PC-9 (cell line): ENCODE measurements around the gene BRF1. TPM values are rescaled to one million over a fixed set of nuclear protein-coding genes. Genes with fewer than 3 reads are reported as not detected.

Source experiments
- BruUV-seq: library from RNA; stranded (reverse); fragments of 400-500 nt; replicated peaks from 2 replicates; lab custom pipeline; 2021; lab: Mats Ljungman, UMichigan
- CTCF ChIA-PET: fragments of 300-600 bp; sonication (Branson Sonifier 250); formaldehyde crosslinking; loops from one replicate; lab custom pipeline; 2022; ENCODE audit warnings: antibody characterized with exemption; lab: Charles Lee
- POLR2A ChIA-PET: fragments of 300-600 bp; sonication (Branson Sonifier 250); formaldehyde crosslinking; loops from one replicate; lab custom pipeline; 2022; ENCODE audit warnings: antibody characterized with exemption; ENCODE audit not compliant: unreplicated experiment; lab: Charles Lee
- DNase-seq, 2 experiments: peaks; one replicate each; pipeline versions ENCODE4 v3.0.0 to v3.0.0-alpha.2; 2015 to 2022; ENCODE audit warnings: mixed read lengths in 1 of 2
- H2AFZ ChIP-seq: fragments of 200-600 bp; sonication (generic); 2 replicates; pipeline ENCODE4 v1.8.1; 2017; ENCODE audit warnings: antibody characterized with exemption
- H3F3A ChIP-seq: fragments of 200-600 bp; sonication (generic); 2 replicates; pipeline ENCODE4 v1.8.1; 2017; ENCODE audit warnings: antibody characterized with exemption, mild to moderate bottlenecking, low read depth; ENCODE audit not compliant: insufficient read depth
- H3K27ac ChIP-seq: fragments of 200-600 bp; sonication (generic); 2 replicates; pipeline ENCODE4 v1.6.1; 2016; ENCODE audit warnings: mixed run types
- H3K27me3 ChIP-seq: fragments of 200-600 bp; sonication (generic); 2 replicates; pipeline ENCODE4 v1.6.1; 2016; ENCODE audit warnings: low read depth, mixed run types; ENCODE audit not compliant: insufficient read depth
- H3K36me3 ChIP-seq: fragments of 200-600 bp; sonication (generic); 2 replicates; pipeline ENCODE4 v1.6.1; 2016; ENCODE audit warnings: low read depth, mixed run types
- H3K4me1 ChIP-seq: fragments of 200-600 bp; sonication (generic); replicated peaks from 2 replicates; pipeline ENCODE4 v1.6.1; 2016; ENCODE audit warnings: mixed run types; ENCODE audit not compliant: insufficient read depth
- H3K4me2 ChIP-seq: fragments of 200-600 bp; sonication (generic); 2 replicates; pipeline ENCODE4 v1.6.1; 2017; ENCODE audit warnings: mixed run types
- H3K4me3 ChIP-seq: fragments of 200-600 bp; sonication (generic); 2 replicates; pipeline ENCODE4 v1.6.1; 2016; ENCODE audit warnings: mixed run types
- H3K79me2 ChIP-seq: fragments of 200-600 bp; sonication (generic); 2 replicates; pipeline ENCODE4 v1.6.1; 2017; ENCODE audit warnings: low read depth, mixed run types
- H3K9me2 ChIP-seq: fragments of 200-600 bp; sonication (generic); 2 replicates; pipeline ENCODE4 v1.8.1; 2017; ENCODE audit warnings: mild to moderate bottlenecking; ENCODE audit not compliant: insufficient read depth
- H3K9me3 ChIP-seq: fragments of 200-600 bp; sonication (generic); 2 replicates; pipeline ENCODE4 v1.8.1; 2016; ENCODE audit warnings: low read depth; ENCODE audit not compliant: insufficient read depth
- H4K20me1 ChIP-seq: fragments of 200-600 bp; sonication (generic); 2 replicates; pipeline ENCODE4 v1.8.1; 2017; ENCODE audit not compliant: insufficient read depth
- EZH2 ChIP-seq: fragments of 200-600 bp; sonication (generic); IDR thresholded peaks from 2 replicates; pipeline ENCODE4 v1.8.0; 2017; ENCODE audit warnings: antibody characterized with exemption, low read depth
- intact Hi-C: fragments of 100-400 bp; cut with micrococcal nuclease; formaldehyde crosslinking; loops from one replicate; pipeline ENCODE4 v1.10.0; 2022; ENCODE audit not compliant: unreplicated experiment
- total RNA-seq: library from RNA; stranded (reverse); gene quantifications from 2 replicates; pipeline ENCODE4 v1.2.3, GENCODE V29; 2021
- TF ChIP-seq, protein P1 (sequence below): fragments of 200-600 bp; sonication (generic); conservative IDR thresholded peaks from 2 replicates; pipeline ENCODE4 v1.6.1; 2017; ENCODE audit warnings: mixed run types, antibody characterized with exemption, mild to moderate bottlenecking, moderate library complexity

The BRF1 gene
- total RNA-seq, 1 experiment from 2014 or later: 24.8 TPM

- Histone ChIP-seq H3K27me3 (no peaks in the 10 kb centered on the region), H3K79me2 (no peaks in the 10 kb centered on the region; the same call in 1 of the 2 replicates), H3K36me3 (no peaks in the 10 kb centered on the region; the same call in 1 of the 2 replicates), H3K9me2 (no peaks in the 10 kb centered on the region), H3K4me2 (no peak overlapping the region), H3K9me3 (no peaks in the 10 kb centered on the region), H3F3A (no peaks in the 10 kb centered on the region), H4K20me1 (no peaks in the 10 kb centered on the region), H3K4me3 (no peak overlapping the region), H3K27ac (no peak overlapping the region), H3K4me1 (peaks cover 7% of the 10 kb centered on the region; the same call in 1 of the 2 replicates), H2AFZ (no peak overlapping the region)
- CTCF ChIA-PET: no interaction called here
- intact Hi-C loops: no loop called here
- POLR2A ChIA-PET: no interaction called here
- no peak for DNase-seq
- TF ChIP-seq EZH2: no peak
- TF ChIP-seq, protein P1, sequence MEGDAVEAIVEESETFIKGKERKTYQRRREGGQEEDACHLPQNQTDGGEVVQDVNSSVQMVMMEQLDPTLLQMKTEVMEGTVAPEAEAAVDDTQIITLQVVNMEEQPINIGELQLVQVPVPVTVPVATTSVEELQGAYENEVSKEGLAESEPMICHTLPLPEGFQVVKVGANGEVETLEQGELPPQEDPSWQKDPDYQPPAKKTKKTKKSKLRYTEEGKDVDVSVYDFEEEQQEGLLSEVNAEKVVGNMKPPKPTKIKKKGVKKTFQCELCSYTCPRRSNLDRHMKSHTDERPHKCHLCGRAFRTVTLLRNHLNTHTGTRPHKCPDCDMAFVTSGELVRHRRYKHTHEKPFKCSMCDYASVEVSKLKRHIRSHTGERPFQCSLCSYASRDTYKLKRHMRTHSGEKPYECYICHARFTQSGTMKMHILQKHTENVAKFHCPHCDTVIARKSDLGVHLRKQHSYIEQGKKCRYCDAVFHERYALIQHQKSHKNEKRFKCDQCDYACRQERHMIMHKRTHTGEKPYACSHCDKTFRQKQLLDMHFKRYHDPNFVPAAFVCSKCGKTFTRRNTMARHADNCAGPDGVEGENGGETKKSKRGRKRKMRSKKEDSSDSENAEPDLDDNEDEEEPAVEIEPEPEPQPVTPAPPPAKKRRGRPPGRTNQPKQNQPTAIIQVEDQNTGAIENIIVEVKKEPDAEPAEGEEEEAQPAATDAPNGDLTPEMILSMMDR: no peak
- no TSS peak for BruUV-seq
These were observed 72.2 kb downstream of the BRF1 start for GRCh38 chr14:105228562-105228961.

GRCh38 chr14:105227346-105227745 lies 73.5 kb downstream of the BRF1 start:
- Histone ChIP-seq H3K36me3 (no peaks in the 10 kb centered on the region; the same call in 1 of the 2 replicates), H3K9me3 (no peaks in the 10 kb centered on the region), H3K27ac (no peak overlapping the region), H4K20me1 (no peaks in the 10 kb centered on the region), H3F3A (no peaks in the 10 kb centered on the region), H3K4me3 (no peak overlapping the region), H3K9me2 (no peaks in the 10 kb centered on the region), H3K4me1 (peaks cover 7% of the 10 kb centered on the region; the same call in 1 of the 2 replicates), H3K27me3 (no peaks in the 10 kb centered on the region), H3K79me2 (no peaks in the 10 kb centered on the region; the same call in 1 of the 2 replicates), H2AFZ (no peak overlapping the region), H3K4me2 (no peak overlapping the region)
- BruUV-seq: no TSS peak
- ChIA-PET CTCF (no interaction called here), POLR2A (no interaction called here)
- TF ChIP-seq, protein P1: no peak
- TF ChIP-seq EZH2: no peak
- DNase-seq: no peak
- intact Hi-C loops: no loop called here

- no peak overlapping the region for H2AFZ ChIP-seq
- no peaks in the 10 kb centered on the region for H3K27me3 ChIP-seq
- no peak overlapping the region for H3K4me3 ChIP-seq
- no peaks in the 10 kb centered on the region for H3K9me3 ChIP-seq
- H3K79me2 ChIP-seq: no peaks in the 10 kb centered on the region; the same call in 1 of the 2 replicates
- no TSS peak for BruUV-seq
- intact Hi-C loops: no loop called here
- H3K4me1 ChIP-seq: peaks cover 7% of the 10 kb centered on the region; the same call in 1 of the 2 replicates
- ChIA-PET CTCF (no interaction called here), POLR2A (no interaction called here)
- H3K9me2 ChIP-seq: no peaks in the 10 kb centered on the region
- H3K36me3 ChIP-seq: no peaks in the 10 kb centered on the region; the same call in 1 of the 2 replicates
- no peak overlapping the region for H3K4me2 ChIP-seq
- H3F3A ChIP-seq: no peaks in the 10 kb centered on the region
- H3K27ac ChIP-seq: no peak overlapping the region
- no peak for TF ChIP-seq EZH2
- TF ChIP-seq, protein P1: no peak
- no peak for DNase-seq
- no peaks in the 10 kb centered on the region for H4K20me1 ChIP-seq
These were observed 74.6 kb downstream of the BRF1 start for GRCh38 chr14:105226198-105226597.
